Adrenal gland (tissue), 5 donors: Measurements from ENCODE around the gene GBA2.

Experiments
- POLR2A ChIP-seq, 2 donors: fragments of 450-650 bp; IDR thresholded peaks; one replicate each; pipeline ENCODE4 v1.6.1; 2017; ENCODE audit warnings: antibody characterized with exemption in 2 of 2, mild to moderate bottlenecking in 2 of 2, moderate library complexity in 1 of 2
- TF ChIP-seq, protein P1 (sequence below), 6 experiments: fragments of 450-650 bp in 4 of 6; fragments of 200-600 bp in 2 of 6; sonication (generic) in 1 of 6; IDR thresholded peaks; 1 replicate in 5 of 6; 2 replicates in 1 of 6; pipeline versions ENCODE4 v1.5.1 to v1.8.0; 2016 to 2021; ENCODE audit warnings: antibody characterized with exemption in 6 of 6, mild to moderate bottlenecking in 2 of 6, moderate library complexity in 1 of 6
- donor health status: DM: no; HTN: no; CAD: no.

- TF ChIP-seq, protein P1, sequence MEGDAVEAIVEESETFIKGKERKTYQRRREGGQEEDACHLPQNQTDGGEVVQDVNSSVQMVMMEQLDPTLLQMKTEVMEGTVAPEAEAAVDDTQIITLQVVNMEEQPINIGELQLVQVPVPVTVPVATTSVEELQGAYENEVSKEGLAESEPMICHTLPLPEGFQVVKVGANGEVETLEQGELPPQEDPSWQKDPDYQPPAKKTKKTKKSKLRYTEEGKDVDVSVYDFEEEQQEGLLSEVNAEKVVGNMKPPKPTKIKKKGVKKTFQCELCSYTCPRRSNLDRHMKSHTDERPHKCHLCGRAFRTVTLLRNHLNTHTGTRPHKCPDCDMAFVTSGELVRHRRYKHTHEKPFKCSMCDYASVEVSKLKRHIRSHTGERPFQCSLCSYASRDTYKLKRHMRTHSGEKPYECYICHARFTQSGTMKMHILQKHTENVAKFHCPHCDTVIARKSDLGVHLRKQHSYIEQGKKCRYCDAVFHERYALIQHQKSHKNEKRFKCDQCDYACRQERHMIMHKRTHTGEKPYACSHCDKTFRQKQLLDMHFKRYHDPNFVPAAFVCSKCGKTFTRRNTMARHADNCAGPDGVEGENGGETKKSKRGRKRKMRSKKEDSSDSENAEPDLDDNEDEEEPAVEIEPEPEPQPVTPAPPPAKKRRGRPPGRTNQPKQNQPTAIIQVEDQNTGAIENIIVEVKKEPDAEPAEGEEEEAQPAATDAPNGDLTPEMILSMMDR (IDR thresholded peaks at IDR 0.05), result no peak
- TF ChIP-seq POLR2A (IDR thresholded peaks at IDR 0.05), result no peak
These were observed 14.2 kb upstream of the GBA2 start for GRCh38 chr9:35763181-35763580.
